Stimulated activated CD8-positive, alpha-beta memory T cell treated with anti-CD3 and anti-CD28 coated beads, Interleukin-15, amount 100 ng/mL, for 1 hour (primary cell): ENCODE data around the gene IQSEC1.

Experiments used
- DNase-seq: peaks from one replicate; pipeline ENCODE4 v3.0.0-alpha.2; 2020; ENCODE audit warnings: low read depth

Gene IQSEC1

DNA sequence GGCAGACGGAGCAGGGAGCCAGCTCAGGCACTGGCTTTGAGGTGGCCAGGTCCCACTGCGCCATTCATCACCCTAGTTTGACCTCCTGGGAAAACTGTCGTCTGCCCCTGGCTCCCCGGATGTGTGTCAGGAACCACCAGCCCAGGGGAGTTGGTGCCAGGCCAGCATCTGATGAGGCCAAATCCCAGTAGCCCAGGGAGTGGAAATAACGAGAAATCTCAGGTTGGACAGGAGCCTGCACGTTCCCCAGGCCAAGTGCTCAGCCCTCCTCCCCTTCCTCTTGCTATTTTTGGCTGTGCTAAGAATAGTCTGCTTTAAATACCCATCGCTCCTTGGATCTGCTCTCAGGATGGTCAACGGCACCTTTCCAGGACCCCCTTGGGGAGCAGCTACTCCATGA, 138.8 kb downstream of the IQSEC1 start:
- DNase-seq, result no peak

DNA sequence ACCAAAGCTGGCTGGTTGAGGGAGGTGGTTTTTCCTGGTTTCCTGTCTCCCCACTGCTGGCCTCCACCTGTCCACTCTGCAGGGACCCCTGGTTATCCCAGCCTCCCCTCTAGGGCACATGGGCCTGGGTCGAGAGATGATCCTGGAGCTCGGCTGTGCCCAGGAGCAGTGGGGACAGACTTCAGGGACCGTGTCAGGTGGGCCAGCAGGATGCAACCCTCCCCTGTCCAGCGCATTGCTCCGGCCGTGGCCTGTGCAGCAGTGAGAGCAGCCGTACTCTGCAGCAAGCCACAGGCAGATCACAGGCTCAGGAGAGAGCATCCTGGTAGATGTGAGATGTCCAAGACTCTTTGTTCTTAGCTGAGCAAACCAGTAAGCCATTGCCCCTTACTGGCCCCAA, 139.3 kb downstream of the IQSEC1 start:
- no peak for DNase-seq

DNA sequence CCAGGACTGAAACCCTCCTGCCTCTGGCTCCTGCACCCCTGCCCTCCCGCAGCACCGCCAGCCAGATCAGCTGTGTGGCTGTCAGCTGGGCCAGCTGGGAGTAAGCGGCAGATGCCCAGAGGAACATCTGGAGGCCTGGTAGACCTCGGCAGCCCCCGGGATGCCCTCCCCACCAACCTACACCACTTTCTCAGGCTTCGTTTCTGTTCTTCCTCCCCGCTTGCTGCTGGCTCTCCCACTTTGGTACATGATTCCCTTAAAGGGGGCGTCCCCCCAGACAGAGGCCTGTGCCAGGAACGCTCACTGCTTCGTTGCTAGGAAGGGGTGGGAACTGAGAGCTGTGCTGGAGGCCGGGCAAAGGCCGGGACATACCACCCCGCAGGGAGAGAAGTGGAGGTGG, 140.5 kb downstream of the IQSEC1 start:
- DNase-seq, result no peak

DNA sequence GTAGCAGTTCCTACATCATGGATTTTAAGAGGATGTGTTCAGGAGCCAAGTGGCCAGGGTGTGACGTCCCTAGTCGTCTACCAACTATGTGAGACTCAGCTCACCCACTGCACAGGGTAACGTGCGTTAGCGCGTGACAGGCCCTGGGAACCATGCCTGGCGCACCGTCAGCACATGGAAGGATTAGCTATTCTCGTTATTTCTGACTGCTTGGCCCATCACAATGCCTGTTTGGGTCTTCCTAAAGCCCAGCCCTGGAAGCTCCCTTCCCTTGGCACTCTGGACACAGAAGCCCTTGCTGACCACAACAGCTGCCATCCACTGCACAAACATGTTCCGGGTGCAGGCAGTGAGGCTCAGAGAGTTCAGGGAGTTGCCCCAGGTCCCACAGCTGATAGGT, 140.9 kb downstream of the IQSEC1 start:
- no peak for DNase-seq

DNA sequence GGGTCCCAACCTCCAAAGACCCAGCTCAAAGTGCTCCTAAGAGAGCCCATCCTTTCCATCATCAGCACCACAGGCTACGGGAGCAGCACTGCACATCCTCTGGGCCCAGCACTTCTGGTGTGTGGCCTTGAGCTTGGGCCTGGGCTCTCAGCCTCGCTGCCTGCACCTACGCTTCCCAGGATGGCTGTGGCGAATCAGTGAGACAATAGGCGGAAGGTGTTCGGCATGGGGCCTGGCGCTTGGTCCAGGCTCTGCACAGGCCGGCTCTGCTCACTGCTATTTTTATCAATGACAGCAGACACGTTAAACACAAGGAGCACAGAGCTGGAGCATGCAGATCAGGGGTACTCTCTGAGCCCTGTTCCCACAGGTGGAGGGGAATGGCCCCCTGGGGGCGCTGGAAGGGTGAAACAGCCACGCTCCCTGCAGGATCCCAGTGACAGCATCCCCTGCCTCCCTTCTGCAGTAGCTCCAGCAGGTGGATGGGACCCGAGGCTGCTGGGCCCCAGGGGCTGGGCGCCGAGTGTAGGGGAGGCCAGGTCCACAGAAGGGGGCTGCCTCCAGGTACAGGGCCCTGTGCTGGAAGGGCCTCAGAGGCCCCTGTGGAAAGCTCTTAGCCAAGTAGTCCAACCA, 141.8 kb downstream of the IQSEC1 start:
- DNase-seq, result no peak

DNA sequence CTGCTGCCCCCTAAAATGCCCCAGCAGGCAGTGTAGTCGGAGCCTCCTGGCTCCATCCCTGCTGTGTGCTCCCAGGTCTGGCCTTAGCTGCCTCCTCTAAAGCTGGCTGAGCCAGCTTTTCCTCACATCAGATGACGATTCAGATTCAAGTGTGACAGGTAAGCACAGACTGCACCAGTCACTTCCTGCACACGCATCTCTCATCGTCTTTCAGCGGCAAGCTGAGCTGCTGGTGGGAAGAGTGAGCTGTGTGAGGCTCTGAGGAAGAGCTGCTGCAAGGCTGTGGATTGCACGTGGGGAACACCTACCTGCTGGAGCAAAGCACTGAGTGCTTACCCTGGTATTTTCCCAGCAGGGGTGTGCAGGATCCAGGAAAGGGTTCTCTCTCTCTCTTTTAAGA, 143.4 kb downstream of the IQSEC1 start:
- DNase-seq, result no peak

DNA sequence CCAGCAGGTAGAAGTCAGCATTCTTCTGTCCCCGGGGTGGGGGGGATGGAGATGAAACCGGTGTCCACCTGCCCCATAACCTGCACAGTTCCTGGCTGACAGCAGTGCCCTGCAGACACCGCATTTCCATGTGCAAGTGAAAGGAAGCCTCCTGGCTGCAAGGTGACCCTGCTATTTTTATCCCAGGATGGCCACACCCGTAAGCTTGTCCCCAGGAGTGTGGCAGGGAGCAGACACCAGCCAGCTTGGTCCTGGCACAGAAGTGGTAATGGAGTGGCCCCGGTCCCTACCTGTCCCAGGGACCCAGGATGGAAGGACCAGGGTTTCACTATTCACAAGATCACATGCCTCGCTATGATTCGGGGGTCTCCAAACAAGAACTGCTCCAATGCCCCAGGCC, 146.6 kb downstream of the IQSEC1 start:
- no peak for DNase-seq

DNA sequence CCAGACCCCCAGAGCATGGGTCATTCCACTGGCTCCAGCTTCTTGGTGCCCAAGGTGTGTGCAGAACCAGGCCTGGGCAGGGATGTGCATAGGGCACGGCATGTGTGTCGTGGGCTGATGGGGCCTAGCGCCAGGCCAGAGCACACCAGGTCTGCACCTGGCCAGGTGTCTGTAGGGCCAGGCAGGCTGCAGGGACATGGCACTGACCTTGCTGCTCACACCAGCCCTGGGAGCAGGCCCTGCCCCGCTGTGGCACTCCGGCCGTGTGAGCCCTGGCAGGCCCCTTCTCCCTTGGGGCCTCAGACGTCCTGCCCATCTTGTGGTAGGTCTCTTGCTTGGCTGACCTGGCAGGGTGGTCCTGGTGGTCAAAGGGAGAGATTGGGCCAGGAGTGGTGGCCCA, 147.6 kb downstream of the IQSEC1 start:
- DNase-seq, result no peak

DNA sequence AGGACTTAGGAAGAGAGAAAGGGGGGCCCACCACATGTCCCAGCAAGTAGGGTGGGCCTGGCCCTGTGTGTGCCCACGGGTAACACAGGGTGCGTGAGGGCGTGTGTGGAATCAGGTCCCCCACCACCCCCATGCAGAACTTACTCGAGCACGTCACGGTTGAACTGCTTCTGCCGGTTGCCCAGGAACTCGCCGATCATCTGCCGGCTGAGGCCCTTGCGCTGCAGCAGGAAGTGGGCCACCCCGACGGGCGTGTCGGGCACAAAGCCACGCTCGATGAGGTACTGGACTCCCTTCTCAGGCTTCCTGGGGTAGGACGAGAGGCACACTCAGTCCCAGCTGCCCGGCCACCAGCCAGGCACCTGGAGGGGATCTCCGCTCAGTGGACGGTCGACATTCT, 148.8 kb downstream of the IQSEC1 start:
- no peak for DNase-seq

DNA sequence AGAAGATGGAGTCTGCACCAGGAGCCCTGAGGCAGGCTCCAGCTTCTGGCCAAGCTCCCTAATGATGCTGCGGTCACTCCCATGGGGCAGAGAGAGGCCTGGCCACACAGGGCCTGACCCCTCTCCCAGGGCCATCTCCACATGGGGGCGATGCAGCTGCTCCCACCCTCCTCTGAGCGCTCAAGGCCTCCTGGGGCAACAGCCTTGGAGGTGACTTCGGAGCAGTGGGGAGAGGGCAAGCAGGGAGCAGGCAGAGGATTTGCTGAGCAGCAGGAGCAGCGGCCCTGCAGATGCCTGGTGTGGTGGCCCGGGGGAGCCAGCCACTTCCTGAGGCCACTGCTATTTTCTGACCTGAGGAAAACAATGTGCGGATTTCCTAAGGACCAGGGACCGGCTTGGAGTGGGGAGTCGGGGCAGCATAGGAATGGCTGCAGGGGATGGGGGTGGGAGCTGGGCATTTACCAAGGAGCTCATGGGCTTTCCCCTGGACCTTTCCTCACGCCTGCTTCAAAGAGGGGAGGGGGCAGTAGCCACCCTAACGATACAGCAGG, 150.3 kb downstream of the IQSEC1 start:
- DNase-seq, result no peak

DNA sequence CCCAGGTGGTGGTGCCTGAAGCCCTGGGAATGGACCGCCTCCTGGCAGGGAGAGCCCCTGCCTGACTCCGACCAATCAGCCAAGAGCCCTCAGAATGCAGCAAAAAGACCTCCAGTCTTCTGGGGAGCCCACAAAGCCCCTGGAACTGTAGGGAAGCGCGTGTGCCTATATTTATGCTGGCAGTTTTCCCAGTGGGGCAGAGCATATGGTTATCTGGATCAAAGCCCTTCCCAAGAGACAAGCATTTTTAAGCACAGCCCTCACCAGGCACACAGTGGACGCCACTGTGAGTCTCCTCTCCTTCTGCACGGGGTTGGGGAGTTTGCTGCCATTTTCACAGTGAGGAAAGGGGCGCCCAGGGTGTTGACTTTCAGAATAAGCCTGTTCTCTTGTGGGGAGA, 150.9 kb downstream of the IQSEC1 start:
- no peak for DNase-seq

DNA sequence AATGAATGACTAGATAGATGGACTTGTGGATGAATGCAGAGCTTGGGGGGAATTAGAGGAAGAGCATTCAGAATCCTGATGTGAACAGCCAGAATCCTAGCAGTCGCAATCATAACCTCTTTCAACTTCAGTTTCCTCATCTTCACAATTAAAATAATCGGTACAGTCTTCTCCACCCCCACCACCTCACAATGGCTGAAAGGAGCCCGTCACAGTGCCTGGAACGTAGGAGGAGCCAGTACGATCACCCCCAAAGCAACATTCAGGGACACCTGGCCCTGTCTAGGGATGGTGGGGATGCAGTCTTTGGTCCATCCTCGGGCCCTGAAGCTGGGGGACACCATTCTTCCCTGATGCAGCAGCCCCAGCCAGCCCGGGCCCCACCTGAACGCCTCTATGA, 151.5 kb downstream of the IQSEC1 start:
- no peak for DNase-seq

DNA sequence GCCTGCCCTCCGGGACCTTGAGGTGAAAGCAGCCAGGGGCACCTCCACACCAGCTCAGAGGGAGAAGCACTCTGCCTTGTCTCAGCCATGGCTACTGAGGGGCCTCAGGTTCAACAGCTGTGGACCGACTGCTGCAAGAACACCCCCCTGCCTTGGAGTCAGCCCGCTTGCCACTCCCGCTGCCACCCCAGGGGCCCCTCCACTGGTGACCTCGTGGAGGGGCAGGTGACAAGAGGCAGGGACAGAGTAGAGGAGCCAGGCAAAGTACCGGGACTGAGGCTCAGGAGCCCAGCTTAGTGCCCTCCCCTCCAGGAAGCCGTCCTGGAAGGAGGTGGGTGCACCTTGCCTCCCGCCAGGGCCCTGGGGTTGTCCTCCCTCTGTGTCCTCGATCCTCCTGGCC, 152.3 kb downstream of the IQSEC1 start:
- DNase-seq, result no peak

DNA sequence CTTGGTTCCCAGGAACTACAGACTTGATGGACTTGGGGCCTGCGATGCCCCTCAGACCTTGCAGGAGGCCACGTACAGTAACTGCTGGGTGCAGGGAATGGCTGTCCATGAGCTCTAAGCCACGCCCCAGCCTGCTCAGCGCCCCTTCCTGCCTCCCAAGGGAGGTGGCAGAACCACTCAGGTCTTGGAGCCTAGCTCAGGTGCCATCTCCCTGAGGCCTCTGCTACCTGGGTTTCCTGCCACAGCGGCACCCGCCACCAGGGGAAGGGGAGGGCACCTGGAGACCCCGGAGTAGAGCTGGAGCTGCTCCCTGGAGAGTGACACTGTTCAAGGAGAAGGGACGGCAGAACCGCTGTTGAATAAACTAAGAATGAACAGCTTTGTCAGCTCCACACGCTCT, 154.0 kb downstream of the IQSEC1 start:
- DNase-seq, result no peak

DNA sequence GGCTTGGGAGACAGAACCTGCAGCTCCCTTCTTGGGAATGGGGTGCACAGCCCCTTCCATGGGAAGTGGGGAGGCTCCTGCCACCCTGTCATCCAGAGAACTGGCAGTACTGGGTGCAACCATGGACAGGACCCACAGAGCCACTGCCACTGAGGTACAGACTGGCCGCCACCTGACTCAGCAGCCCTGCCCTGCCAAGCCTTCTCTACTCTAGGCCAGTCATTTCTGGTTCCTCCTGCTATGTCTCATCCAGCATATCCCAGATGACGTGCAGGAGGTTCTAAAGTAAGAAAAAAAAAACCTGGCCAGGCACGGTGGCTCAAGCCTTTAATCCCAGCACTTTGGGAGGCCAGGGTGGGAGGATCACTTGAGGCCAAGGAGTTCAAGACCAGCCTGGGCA, 155.0 kb downstream of the IQSEC1 start:
- DNase-seq, result no peak

DNA sequence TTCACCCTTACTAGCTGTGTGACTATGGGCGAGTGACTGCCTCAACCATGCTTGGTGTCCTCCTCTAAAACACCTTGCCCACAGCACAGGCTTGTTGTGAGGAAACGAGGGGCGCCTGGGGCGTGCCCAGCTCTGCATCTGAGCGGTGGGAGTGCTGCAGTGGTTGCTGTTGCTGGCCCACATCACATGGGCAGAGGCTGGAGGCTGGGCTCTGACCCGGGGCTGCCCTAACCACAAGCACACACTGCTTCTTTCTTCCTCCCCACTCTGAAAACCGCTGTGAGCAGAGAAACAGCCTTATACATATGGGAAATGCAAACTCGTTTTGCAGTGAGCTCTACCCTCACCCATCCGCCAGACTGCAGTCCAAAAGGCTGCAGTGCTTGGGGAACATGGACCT, 157.1 kb downstream of the IQSEC1 start:
- no peak for DNase-seq

DNA sequence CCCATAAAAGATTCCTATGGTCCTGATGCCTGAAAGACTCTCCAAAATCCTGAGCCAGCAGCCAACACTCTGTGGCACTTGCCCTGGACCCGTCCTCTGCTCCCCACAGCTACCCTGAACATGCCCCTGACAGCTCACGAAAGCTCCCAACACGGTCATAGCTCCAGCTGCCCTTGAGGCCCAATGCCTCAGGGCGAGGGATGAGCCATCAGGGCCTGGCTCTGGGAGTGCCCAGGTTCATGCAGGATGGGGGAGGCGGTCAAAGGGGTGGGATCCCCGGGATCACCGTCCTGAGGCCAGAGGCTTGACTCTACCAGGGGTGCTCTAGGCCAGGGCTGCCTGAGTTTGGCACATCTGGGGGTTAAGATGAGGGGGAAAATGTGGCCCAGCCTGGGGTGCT, 159.1 kb downstream of the IQSEC1 start:
- no peak for DNase-seq

DNA sequence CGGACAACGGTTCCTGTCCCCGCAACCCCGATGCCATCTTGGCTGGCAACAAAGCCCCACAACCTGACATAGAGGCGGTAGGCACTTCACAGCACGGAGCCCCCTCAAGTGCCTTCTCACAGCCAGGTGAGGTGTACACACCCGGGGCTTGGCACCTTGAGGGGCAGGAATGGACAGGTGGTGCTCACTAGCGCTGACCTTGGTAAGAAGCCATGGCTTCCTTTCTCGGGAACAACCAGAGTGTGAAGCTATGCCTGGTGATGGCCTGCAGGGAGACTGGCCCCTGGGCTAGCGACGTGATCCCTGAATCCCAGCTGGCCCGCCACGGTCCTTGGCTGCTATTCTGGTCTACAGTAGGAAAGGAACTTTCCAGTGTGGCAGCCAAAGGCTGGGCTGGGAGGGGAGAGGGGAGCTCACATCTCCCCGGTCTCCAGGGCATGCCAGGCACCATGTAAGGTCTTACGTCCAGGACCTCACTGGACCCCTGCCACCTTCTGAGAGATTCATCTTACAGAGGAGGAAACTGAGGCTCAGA, 161.3 kb downstream of the IQSEC1 start:
- no peak for DNase-seq

DNA sequence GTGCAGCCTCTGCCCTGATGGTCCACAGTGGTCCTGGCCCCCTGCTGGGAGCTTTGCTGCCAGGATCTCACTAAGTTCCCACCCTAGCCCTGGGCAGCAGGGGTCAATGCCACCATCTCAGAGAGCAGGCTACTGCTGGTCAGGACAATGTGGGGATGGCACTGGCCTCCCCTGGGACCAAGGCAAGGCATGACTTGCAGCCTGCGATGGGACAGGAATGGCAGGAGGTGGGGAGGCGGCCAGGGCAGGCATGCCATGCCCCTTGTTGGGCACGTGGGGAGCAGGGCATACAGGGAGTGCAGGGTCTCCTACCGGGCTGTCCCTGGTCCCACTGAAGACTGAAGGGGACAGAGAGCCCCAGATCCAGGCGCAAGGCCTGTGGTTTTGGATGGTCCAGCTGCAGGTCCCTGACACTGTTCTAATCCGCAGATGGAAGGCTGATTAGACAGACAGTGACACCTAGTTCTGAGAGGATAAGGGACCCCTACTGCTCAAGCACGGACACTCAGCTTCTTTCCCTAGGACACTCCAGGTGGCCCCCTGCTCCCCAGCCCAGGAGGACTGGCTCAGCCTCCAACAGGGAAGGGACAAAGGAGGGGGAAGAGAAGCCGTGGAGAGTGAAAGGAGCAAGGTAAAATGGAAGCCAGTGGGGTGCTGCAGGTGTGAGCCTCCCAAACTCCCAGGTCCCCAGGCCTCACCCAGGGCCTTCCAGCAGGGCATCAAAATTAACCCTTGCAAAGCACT, 162.7 kb downstream of the IQSEC1 start:
- DNase-seq, result no peak

DNA sequence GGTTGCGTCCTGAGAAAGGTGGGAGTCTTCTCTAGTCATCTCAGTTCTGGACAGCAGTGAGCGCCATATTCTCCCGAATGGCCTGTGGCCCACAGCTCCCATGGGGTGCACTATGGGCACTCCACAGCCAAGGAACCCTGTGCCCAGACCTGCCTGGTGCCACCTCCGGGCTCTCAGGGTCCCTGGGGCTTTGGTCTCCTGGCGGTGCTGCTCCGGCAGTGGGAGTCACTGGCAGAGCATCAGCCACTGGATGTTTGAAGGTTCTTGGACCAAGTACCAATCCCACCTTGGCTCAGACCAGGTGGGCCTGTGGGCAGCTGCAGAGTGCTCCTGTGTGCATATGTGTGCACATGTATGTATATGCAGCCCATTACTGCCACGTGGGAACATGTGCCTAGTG, 163.5 kb downstream of the IQSEC1 start:
- DNase-seq, result no peak

DNA sequence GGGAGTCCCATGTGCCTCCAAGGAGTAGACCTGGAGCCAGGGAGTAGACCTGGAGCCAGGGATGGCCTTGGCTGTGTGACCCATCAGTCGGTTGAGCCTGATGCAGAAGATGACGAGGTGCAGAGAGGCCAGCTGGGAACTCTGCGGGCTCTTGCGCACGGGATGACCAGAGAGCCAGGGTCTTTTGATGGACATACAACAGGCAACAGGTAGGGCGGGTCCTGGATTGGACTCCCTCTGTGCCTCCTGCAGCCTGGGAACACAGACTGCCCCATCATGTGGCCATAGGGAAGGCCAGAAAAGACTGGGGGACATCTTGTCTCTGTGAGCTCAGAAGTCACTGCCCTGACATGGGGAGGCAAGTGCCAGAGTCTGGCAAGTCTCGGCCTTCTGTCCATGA, 164.4 kb downstream of the IQSEC1 start:
- no peak for DNase-seq

DNA sequence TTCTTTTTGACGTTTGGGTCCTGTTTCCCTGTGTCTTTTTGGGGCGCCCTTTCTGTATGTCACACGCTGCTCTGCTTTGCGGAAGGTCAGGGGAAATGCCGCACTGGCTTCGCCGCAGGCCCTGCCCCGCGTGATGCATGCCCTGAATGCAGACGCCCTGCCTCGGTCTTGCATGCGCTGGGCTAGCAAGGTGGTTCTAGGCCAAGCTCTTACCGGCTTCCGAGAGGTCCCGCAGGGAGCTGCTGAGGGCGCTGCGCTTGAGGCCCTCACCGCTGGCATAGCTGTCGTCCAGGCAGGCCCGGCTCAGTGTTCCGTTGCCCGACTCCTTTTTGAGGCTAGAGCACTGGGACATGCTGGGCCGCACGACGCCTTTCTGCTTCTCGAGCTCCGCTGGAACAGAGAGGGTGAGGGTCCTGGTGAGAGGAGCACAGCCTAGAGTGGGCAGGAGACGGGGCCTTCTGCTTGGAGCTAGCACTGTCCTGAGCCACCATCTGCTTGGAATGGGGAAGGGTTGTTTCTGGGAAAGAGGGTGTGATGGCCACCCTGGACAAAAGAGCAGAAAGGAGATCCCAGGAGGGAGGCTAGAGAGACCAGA, 165.0 kb downstream of the IQSEC1 start:
- no peak for DNase-seq

DNA sequence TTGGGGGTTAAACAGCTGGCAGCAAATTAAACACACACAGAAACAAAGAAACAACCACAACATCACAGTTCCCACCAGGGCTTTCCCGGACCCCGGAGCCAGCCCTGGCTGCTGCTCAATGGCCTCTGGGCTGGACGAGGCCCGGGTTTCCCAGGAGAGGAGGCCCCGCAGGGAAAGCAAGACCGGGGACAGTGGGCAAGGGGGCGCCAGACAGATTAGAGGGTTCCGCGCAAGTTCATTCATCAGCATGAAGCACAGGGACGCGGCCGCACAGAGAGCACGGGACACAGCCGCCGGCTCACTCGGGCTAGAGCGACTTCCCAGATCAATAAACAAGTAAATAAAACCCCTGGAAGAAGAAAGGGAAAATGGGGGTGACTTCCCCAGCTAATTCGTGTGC, 165.5 kb downstream of the IQSEC1 start:
- DNase-seq, result no peak
